ENCODE measurements around the gene CYP2U1. TPM values are rescaled to one million over a fixed set of nuclear protein-coding genes. Genes with fewer than 3 reads are reported as not detected.

CYP2U1 gene
- polyA plus RNA-seq, 1 of the 3 experiments (the other 2 are of a cell fraction), result 2.0 TPM

- no peaks in the 10 kb centered on the region for H3K27me3 ChIP-seq (ENCODE audit: insufficient read depth)
- TF ChIP-seq FOXJ3 (CRISPR knock-in tag; IDR thresholded peaks at IDR 0.05), result no peak
- no peak for TF ChIP-seq IRF3 (IDR thresholded peaks at IDR 0.05; ENCODE audit: low read depth, low read length)
- no peak for TF ChIP-seq FOSL2 (IDR thresholded peaks at IDR 0.05; ENCODE audit: borderline replicate concordance, low read depth)
- TF ChIP-seq SMC3 (IDR thresholded peaks at IDR 0.05; ENCODE audit: low read depth, low read length), result no peak
- TF ChIP-seq GATA2 (CRISPR knock-in tag; IDR thresholded peaks at IDR 0.05), result no peak
- no peak for TF ChIP-seq NRF1 (IDR thresholded peaks at IDR 0.05; ENCODE audit: low read depth, low read length)
- TF ChIP-seq CTCF (IDR thresholded peaks at IDR 0.05), result no peak
- TF ChIP-seq ZBTB33 (IDR thresholded peaks at IDR 0.05; ENCODE audit: borderline replicate concordance, low read depth), result no peak
- TF ChIP-seq RXRA (IDR thresholded peaks at IDR 0.05; ENCODE audit: borderline replicate concordance, low read depth), result no peak
- TF ChIP-seq TAF1 (IDR thresholded peaks at IDR 0.05; ENCODE audit: borderline replicate concordance, low read depth, low read length), result no peak
- TF ChIP-seq FOXM1 (IDR thresholded peaks at IDR 0.05; ENCODE audit: low read depth), result no peak
- ChIA-PET CTCF (interaction anchor here (1.4 kb wide), 1 partner anchor 8 kb away, joined by 3 read pairs; no protein-coding TSS in a partner anchor), POLR2A (no interaction called here)
- H3K9me2 ChIP-seq, result no peaks in the 10 kb centered on the region
- H2AFZ ChIP-seq (ENCODE audit: low read depth), result no peak overlapping the region
- H3K4me2 ChIP-seq, result no peak overlapping the region
- peaks cover 3 to 5% of the 10 kb centered on the region in 2 experiments; a peak in 3 of 4 replicates for H3K4me1 ChIP-seq (ENCODE audit: control insufficient read depth in 1 of 2, insufficient read depth in 2 of 2, low read depth in 1 of 2, low read length in 1 of 2)
- peaks cover 25% of the 10 kb centered on the region; the same call in 1 of the 2 replicates for H3K79me2 ChIP-seq (ENCODE audit: insufficient read depth)
- H3K27ac ChIP-seq (ENCODE audit: low read depth in 2 of 2, low read length in 1 of 2), result no peak overlapping the region
- no peaks in the 10 kb centered on the region for H3K9me3 ChIP-seq
- DNase-seq, result no peak
- H3K9ac ChIP-seq, result no peak overlapping the region
- no peaks in the 10 kb centered on the region for H3K36me3 ChIP-seq (replicated peaks in 1 of 2; ENCODE audit: control insufficient read depth in 1 of 2, insufficient read depth in 2 of 2, low read length in 1 of 2)
- no peaks in the 10 kb centered on the region for H3F3A ChIP-seq (replicated peaks; ENCODE audit: insufficient read depth)
- no peak overlapping the region for H3K4me3 ChIP-seq (ENCODE audit: low read depth in 2 of 2, low read length in 1 of 2)
- H4K20me1 ChIP-seq (ENCODE audit: insufficient read depth), result no peaks in the 10 kb centered on the region
- 72% methylated on average over 10 of the region's 10 CpGs for WGBS (ENCODE audit: low lambda C conversion rate)
Measured at GRCh38 chr4:107987916-107988762, 56.8 kb downstream of the CYP2U1 start.
